ENCODE data around the gene POLR2M. TPM values are rescaled to one million over a fixed set of nuclear protein-coding genes. Genes with fewer than 3 reads are reported as not detected.

POLR2M gene
- total RNA-seq, 2 experiments from 2014 or later = 72.5 to 85.0 TPM

DNA sequence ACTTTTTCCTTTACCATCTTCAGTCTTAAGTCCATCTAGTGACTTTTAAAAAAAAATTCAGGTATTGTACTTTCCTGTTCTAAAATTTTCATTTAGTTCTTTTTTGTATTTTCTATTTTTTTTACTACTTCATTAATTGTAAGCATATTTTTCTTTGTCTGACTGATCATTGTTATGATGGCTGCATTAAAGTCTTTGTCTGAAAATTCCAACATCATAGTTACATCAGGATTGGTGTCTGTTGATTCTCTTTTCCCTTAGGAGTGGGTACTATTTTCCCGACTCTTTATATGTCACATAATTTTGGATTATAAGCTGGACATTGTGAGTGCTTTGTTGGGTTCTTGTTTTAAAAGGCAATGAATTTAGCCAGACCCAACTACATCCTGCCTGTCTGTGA, 34.9 kb upstream of the POLR2M start:
- H3K4me3 Mint-ChIP-seq = no peak overlapping the region
- H3K9me3 Mint-ChIP-seq = no peaks in the 10 kb centered on the region
- peaks cover 15% of the 10 kb centered on the region for H3K27me3 Mint-ChIP-seq
- H3K4me1 Mint-ChIP-seq (ENCODE audit: low read depth) = peaks cover 3% of the 10 kb centered on the region
- ChIA-PET CTCF (no interaction called here), POLR2A (no interaction called here)
- H3K36me3 Mint-ChIP-seq (ENCODE audit: low read depth) = no peaks in the 10 kb centered on the region
- ATAC-seq (no peak), DNase-seq (no peak)
- H3K27ac Mint-ChIP-seq = no peak overlapping the region
- intact Hi-C loops (cut with micrococcal nuclease) = no loop called here
- TF ChIP-seq, protein P1, sequence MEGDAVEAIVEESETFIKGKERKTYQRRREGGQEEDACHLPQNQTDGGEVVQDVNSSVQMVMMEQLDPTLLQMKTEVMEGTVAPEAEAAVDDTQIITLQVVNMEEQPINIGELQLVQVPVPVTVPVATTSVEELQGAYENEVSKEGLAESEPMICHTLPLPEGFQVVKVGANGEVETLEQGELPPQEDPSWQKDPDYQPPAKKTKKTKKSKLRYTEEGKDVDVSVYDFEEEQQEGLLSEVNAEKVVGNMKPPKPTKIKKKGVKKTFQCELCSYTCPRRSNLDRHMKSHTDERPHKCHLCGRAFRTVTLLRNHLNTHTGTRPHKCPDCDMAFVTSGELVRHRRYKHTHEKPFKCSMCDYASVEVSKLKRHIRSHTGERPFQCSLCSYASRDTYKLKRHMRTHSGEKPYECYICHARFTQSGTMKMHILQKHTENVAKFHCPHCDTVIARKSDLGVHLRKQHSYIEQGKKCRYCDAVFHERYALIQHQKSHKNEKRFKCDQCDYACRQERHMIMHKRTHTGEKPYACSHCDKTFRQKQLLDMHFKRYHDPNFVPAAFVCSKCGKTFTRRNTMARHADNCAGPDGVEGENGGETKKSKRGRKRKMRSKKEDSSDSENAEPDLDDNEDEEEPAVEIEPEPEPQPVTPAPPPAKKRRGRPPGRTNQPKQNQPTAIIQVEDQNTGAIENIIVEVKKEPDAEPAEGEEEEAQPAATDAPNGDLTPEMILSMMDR (IDR thresholded peaks at IDR 0.05) = no peak

DNA sequence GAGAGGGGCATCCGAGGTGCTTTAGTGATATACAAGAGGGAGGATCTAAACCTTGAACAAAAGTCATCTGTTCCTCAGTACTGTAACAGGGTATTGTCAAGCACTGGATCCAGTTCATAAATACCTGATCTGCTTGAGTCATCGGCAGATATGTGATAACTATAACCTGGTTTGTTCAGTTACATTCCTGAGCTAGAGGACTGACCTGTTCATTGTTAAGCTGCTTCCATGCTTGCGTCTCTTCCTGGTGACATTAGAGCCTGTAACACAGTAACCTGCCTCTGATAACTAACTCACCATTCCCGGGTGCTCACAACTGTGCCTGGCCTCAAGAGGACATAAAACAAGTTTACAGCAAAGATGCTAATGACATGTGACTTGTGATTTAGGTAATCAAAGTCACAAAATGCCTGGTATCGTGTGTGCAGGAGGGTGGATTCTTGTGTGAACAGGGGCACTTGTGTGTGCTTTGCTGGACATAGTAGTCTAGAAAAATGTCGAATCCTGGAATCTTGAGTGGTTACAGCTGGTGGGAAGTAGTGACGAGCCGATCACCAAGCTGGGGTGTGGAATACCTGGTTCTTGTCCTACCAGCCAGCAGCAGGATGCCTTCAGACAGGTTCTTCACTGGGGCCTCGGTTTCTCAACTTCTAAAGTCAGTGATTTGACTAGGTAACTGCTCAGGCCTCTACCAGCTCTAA, 30.9 kb upstream of the POLR2M start:
- H3K36me3 Mint-ChIP-seq (ENCODE audit: low read depth) = no peaks in the 10 kb centered on the region
- no peak overlapping the region for H3K27ac Mint-ChIP-seq
- ATAC-seq (no peak), DNase-seq (no peak)
- H3K4me1 Mint-ChIP-seq (ENCODE audit: low read depth) = peaks cover 4% of the 10 kb centered on the region
- H3K9me3 Mint-ChIP-seq = no peaks in the 10 kb centered on the region
- ChIA-PET POLR2A (no interaction called here), CTCF (no interaction called here)
- no peak overlapping the region for H3K4me3 Mint-ChIP-seq
- H3K27me3 Mint-ChIP-seq = peaks cover 13% of the 10 kb centered on the region
- intact Hi-C loops (cut with micrococcal nuclease) = no loop called here
- TF ChIP-seq, protein P1 (IDR thresholded peaks at IDR 0.05) = no peak

DNA sequence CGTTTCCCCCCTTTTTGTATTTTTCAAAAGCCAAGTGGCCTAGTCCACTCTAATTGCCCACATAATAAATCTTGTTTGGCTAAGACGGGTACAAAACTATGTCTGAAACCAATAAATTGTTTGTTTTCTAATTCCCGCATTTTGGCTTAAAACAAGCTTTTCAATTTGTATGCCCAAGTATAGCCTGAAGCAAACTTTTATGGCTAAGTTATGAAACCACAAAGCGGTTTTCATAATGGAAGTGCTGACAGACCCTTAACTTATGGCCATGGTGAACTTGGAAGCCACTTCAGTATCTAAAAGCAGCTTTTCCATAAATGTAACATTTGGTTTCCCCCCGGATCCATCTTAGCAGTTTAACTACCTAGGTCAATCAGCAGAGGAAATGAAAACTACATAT, 29.9 kb upstream of the POLR2M start:
- H3K4me1 Mint-ChIP-seq (ENCODE audit: low read depth) = peaks cover 4% of the 10 kb centered on the region
- ATAC-seq = no peak
- no peak overlapping the region for H3K4me3 Mint-ChIP-seq
- no peak for DNase-seq
- peaks cover 9% of the 10 kb centered on the region for H3K27me3 Mint-ChIP-seq
- POLR2A ChIA-PET = no interaction called here
- CTCF ChIA-PET = no interaction called here
- TF ChIP-seq, protein P1 (IDR thresholded peaks at IDR 0.05) = no peak
- intact Hi-C loops (cut with micrococcal nuclease) = no loop called here
- no peak overlapping the region for H3K27ac Mint-ChIP-seq
- H3K9me3 Mint-ChIP-seq = no peaks in the 10 kb centered on the region
- H3K36me3 Mint-ChIP-seq (ENCODE audit: low read depth) = no peaks in the 10 kb centered on the region

DNA sequence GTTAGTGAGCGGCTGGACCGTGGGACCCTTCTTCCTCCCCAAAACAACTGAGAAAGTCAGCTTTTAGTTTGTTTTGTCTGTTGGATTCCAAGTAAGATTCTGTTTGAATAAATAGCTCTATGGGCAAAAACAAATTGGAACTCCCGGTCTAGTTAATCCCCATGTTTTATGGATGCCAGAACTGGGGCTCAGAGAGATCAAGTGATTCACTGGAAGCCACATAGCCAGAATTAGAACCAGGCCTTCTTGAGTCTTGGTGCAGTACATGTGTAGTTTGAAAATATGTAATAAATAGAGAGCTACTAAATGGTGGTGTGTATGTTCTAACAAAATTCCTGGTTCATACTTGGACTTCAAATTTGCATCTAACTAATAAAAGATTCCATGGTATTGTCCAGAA, 29.3 kb upstream of the POLR2M start:
- no peak for ATAC-seq
- intact Hi-C loops (cut with micrococcal nuclease) = no loop called here
- POLR2A ChIA-PET = no interaction called here

GRCh38 chr15:57680021-57680420, 26.5 kb upstream of the POLR2M start:
- DNase-seq = no peak
- no peak for ATAC-seq
- Mint-ChIP-seq H3K36me3 (ENCODE audit: low read depth) (no peaks in the 10 kb centered on the region), H3K4me3 (no peak overlapping the region), H3K4me1 (ENCODE audit: low read depth) (peaks cover 4% of the 10 kb centered on the region), H3K27me3 (peaks cover 3% of the 10 kb centered on the region), H3K9me3 (no peaks in the 10 kb centered on the region), H3K27ac (no peak overlapping the region)
- ChIA-PET CTCF (interaction anchor here (0.6 to 0.7 kb wide), 3 partner anchors 180 to 502 kb away, joined by 3 to 4 read pairs (median 3); no protein-coding TSS in a partner anchor), POLR2A (no interaction called here)
- intact Hi-C loops (cut with micrococcal nuclease) = no loop called here
- TF ChIP-seq, protein P1 (IDR thresholded peaks at IDR 0.05) = no peak

More for the DNA sequence above, 29.3 kb upstream of the POLR2M start:
- H3K36me3 Mint-ChIP-seq (ENCODE audit: low read depth) = no peaks in the 10 kb centered on the region
- CTCF ChIA-PET = no interaction called here
- DNase-seq = no peak
- H3K4me3 Mint-ChIP-seq = no peak overlapping the region
- H3K27ac Mint-ChIP-seq = no peak overlapping the region
- no peaks in the 10 kb centered on the region for H3K9me3 Mint-ChIP-seq
- peaks cover 9% of the 10 kb centered on the region for H3K27me3 Mint-ChIP-seq
- H3K4me1 Mint-ChIP-seq (ENCODE audit: low read depth) = peaks cover 4% of the 10 kb centered on the region
- TF ChIP-seq, protein P1 (IDR thresholded peaks at IDR 0.05) = no peak

All from activated CD8-positive, alpha-beta T cell treated with anti-CD3 and anti-CD28 coated beads for 36 hours (primary cell).